Effector memory CD4-positive, alpha-beta T cell (primary cell): ENCODE results near the gene POC5.

ENCODE experiments used
- DNase-seq, 3 donors: peaks; one replicate each; pipeline ENCODE4 v3.0.0-alpha.2; 2020
- H3K27ac ChIP-seq: 2 replicates; pipeline ENCODE4 v1.7.0; 2013; ENCODE audit warnings: mild to moderate bottlenecking, low read length, moderate library complexity; ENCODE audit not compliant: insufficient read depth, poor library complexity, severe bottlenecking
- H3K27me3 ChIP-seq: replicated peaks from 2 replicates; pipeline ENCODE4 v1.7.0; 2013; ENCODE audit warnings: mild to moderate bottlenecking, low read length; ENCODE audit not compliant: insufficient read depth, control insufficient read depth, poor library complexity, severe bottlenecking
- H3K36me3 ChIP-seq: 2 replicates; pipeline ENCODE4 v1.7.0; 2013; ENCODE audit warnings: mild to moderate bottlenecking, low read length, moderate library complexity; ENCODE audit not compliant: control insufficient read depth, insufficient read depth
- H3K4me1 ChIP-seq: 2 replicates; pipeline ENCODE4 v1.7.0; 2013; ENCODE audit warnings: low read length, mild to moderate bottlenecking; ENCODE audit not compliant: control insufficient read depth, insufficient read depth, poor library complexity, severe bottlenecking
- H3K4me3 ChIP-seq: 2 replicates; pipeline ENCODE4 v1.7.0; 2013; ENCODE audit warnings: low read length, low read depth, mild to moderate bottlenecking; ENCODE audit not compliant: insufficient read depth, poor library complexity, severe bottlenecking
- H3K9me3 ChIP-seq: 2 replicates; pipeline ENCODE4 v1.7.0; 2013; ENCODE audit warnings: mild to moderate bottlenecking, low read length, moderate library complexity; ENCODE audit not compliant: control insufficient read depth

The POC5 gene

GRCh38 chr5:75664979-75665378, 52.3 kb downstream of the POC5 start:
- Histone ChIP-seq H3K27me3 (no peaks in the 10 kb centered on the region), H3K27ac (no peak overlapping the region), H3K4me3 (no peak overlapping the region), H3K4me1 (no peaks in the 10 kb centered on the region), H3K36me3 (no peaks in the 10 kb centered on the region), H3K9me3 (no peaks in the 10 kb centered on the region)
- no peak for DNase-seq

- DNase-seq, result no peak
- Histone ChIP-seq H3K36me3 (no peaks in the 10 kb centered on the region), H3K4me1 (no peaks in the 10 kb centered on the region), H3K9me3 (no peaks in the 10 kb centered on the region), H3K27ac (no peak overlapping the region), H3K27me3 (no peaks in the 10 kb centered on the region), H3K4me3 (no peak overlapping the region)
Observed at GRCh38 chr5:75663579-75664284, 53.5 kb downstream of the POC5 start.

GRCh38 chr5:75662061-75662460, 55.2 kb downstream of the POC5 start:
- no peaks in the 10 kb centered on the region for H3K4me1 ChIP-seq
- no peak for DNase-seq

GRCh38 chr5:75660678-75661465, 56.4 kb downstream of the POC5 start:
- Histone ChIP-seq H3K27me3 (no peaks in the 10 kb centered on the region), H3K9me3 (no peaks in the 10 kb centered on the region), H3K4me3 (no peak overlapping the region), H3K4me1 (no peaks in the 10 kb centered on the region), H3K27ac (no peak overlapping the region), H3K36me3 (no peaks in the 10 kb centered on the region)
- DNase-seq, result no peak

More at GRCh38 chr5:75662061-75662460, 55.2 kb downstream of the POC5 start:
- H3K27me3 ChIP-seq, result no peaks in the 10 kb centered on the region
- H3K27ac ChIP-seq, result no peak overlapping the region
- no peaks in the 10 kb centered on the region for H3K9me3 ChIP-seq
- H3K36me3 ChIP-seq, result no peaks in the 10 kb centered on the region
- H3K4me3 ChIP-seq, result no peak overlapping the region

DNA sequence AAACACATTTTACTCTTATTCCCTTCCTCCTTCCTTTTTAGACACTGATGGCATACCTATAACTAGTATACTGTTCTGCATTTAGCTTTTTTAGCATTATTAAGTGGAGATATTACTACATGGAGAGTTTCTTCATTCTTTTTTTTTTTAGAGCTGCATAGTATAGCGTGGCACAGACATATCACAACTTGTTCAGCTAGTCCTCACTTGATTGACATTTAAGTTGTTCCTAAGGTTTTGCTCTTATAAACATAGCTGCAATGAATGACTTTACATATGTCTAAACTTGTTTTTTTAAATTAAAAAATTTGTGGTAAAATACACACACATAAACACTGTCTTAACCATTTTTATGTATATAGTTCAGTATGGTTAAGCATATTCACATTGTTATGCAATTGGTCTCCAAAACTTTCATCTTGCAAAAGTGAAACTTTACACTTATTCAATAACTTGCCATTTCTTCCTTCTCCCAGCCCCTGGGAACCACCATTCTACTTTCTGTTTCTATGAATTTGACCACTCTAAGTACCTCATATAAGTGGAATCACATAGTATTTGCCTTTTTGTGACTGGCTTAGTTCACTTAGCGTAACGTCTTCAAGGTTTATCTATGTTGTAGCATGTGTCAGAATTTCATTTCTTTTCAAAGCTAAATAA, 57.3 kb downstream of the POC5 start:
- no peaks in the 10 kb centered on the region for H3K36me3 ChIP-seq
- no peaks in the 10 kb centered on the region for H3K9me3 ChIP-seq
- no peaks in the 10 kb centered on the region for H3K4me1 ChIP-seq
- H3K27ac ChIP-seq, result no peak overlapping the region
- H3K27me3 ChIP-seq, result no peaks in the 10 kb centered on the region
- DNase-seq, result no peak
- H3K4me3 ChIP-seq, result no peak overlapping the region

- no peak overlapping the region for H3K27ac ChIP-seq
- no peaks in the 10 kb centered on the region for H3K27me3 ChIP-seq
- H3K4me3 ChIP-seq, result no peak overlapping the region
- H3K36me3 ChIP-seq, result no peaks in the 10 kb centered on the region
- DNase-seq, result no peak
- no peaks in the 10 kb centered on the region for H3K9me3 ChIP-seq
- H3K4me1 ChIP-seq, result no peaks in the 10 kb centered on the region
Observed at GRCh38 chr5:75656311-75657003, 60.8 kb downstream of the POC5 start.

DNA sequence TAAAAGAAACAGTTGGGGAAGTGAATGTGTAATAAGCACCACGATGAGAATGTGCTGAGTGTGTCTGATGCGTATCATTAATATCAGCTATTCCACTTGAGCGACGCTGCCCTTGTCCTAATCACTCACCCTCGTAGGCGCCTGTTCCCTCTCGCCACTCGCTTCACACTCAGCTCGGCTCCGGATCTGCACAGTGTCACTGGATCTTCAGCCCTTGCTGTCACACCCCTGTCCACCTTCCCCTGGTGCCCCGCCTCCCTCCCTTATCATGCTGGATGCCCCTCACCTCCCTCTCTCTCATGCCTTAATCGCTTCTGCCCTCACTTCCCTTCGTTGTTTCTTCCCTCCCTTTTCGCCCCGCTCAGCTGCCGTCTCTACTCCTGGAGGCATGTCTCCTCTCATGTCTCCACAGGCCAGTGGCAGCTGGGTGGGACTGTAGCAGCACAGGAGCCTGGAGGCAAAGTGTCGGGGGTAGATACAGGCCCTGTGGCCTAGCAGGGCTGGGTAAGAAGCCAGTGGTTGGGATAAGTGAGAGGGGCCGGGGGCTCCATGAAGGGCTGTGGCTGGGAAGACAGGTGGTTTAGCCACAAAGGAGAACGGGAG, 62.4 kb downstream of the POC5 start:
- no peak for DNase-seq
- no peak overlapping the region for H3K27ac ChIP-seq
- H3K27me3 ChIP-seq, result no peaks in the 10 kb centered on the region
- no peak overlapping the region for H3K4me3 ChIP-seq
- no peaks in the 10 kb centered on the region for H3K36me3 ChIP-seq
- H3K4me1 ChIP-seq, result no peaks in the 10 kb centered on the region
- no peaks in the 10 kb centered on the region for H3K9me3 ChIP-seq

DNA sequence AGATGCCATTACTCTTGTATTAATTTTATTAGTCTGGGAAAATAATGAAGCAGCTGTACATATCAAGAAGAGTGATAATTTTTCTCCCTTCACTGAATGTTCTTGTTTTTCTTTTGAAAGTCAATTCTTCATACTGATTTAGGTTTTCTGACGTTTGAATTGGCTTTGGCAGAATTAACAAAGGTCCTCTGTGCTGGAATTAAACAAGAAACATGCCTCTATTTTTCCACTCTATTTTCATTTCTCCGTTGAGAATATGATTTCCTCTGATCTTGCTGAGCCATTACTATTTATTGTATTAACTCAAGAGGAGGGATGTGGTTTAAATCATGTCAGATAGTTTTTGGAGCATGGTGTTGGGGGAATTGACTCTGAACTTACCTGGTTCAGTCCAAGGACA, 63.7 kb downstream of the POC5 start:
- Histone ChIP-seq H3K27ac (no peak overlapping the region), H3K4me1 (no peaks in the 10 kb centered on the region), H3K36me3 (no peaks in the 10 kb centered on the region), H3K27me3 (no peaks in the 10 kb centered on the region), H3K4me3 (no peak overlapping the region), H3K9me3 (no peaks in the 10 kb centered on the region)
- no peak for DNase-seq

DNA sequence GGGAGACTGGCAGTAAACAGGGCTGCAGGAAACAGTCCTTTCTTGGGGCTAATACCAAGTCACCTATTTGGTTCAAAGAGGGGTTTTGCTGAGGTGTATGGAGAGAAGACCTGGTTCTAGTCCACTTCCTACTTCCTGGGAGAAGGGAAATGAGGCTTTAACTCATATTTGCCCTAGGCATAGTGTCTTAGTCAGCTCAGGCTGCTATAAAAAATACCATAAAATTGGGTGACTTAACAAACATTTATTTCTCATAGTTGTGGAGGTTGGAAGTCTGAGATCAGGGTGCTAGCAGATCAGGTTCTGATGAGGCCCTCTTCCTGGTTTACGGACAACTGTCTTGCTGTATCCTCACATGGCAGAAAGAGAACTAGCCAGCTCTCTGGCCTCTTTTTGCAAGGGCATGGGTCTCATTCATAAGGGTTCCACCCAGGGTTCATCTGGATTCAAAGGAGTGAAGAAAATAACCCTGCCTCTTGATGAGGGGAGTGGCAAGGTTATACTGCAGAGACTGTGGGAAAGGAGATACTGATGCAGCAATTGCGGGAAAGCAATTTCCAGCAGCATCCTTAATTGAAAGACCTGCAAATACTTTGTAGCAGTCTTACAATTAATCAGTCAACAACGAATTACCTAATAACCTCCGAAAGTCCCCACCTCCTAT, 65.5 kb downstream of the POC5 start:
- Histone ChIP-seq H3K27ac (no peak overlapping the region), H3K9me3 (no peaks in the 10 kb centered on the region), H3K36me3 (no peaks in the 10 kb centered on the region), H3K4me3 (no peak overlapping the region), H3K27me3 (no peaks in the 10 kb centered on the region), H3K4me1 (no peaks in the 10 kb centered on the region)
- DNase-seq, result no peak
